Choroid plexus epithelial cell (primary cell): ENCODE measurements around the gene NCAPH2.

Source experiments
- DNase-seq: peaks from one replicate; pipeline ENCODE4 v3.0.0-alpha.2; 2010; ENCODE audit warnings: low read depth
- H3K4me3 ChIP-seq: 2 replicates; pipeline ENCODE4 v1.5.1; 2011; ENCODE audit warnings: low read depth, mild to moderate bottlenecking, control low read depth, low read length, moderate library complexity
- TF ChIP-seq, protein P1 (sequence below): conservative IDR thresholded peaks from 2 replicates; pipeline ENCODE4 v1.5.1; 2011; ENCODE audit warnings: low read depth, mild to moderate bottlenecking, control low read depth, inconsistent platforms, low read length, moderate library complexity

The NCAPH2 gene

DNA sequence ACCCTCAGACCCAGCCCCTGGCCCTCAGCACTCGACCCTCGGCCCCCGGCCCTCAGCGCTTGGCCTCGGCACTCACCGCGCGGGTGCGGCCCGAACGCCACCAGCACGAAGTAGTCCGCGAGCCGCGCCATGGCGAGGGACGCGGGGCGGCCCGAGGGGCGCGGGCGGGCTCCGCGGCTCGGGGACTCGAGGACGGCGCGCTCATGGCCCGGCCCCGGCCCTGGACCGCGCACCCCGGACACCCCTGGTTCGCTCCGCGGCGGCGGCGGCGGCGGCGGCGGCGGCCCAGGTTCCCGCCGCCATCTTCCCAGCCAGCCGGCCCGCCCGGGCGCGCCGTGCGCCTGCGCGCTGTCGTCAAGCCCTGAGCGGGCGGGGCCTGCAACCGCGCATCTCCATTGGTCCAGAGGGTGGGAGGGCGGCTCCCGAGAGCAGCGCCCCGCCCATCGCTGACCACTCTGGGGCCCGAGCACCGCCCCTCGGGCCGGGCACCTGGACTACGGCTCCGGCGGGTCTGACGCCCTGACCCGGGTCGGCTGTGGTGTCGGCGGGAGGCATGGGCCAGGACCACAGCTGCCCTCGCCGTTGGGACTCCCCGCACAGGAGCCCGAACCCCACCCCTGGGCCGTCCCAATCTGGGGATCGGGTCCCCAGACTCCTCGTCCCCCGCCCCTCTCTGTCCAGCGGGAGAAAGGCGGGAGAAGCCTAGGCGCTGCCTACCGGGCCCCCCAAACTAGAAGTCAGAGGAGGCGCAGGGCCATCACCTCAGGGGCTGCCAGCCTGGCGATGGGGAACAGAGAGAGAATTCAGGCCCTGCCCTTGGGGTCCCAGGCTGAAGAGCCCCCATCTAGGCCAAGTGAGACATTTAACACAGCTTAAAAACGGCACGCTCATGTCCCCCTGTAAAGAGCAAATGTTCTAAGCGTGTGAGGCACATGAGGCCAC is 33.0 kb upstream of the NCAPH2 start, which contains the start of gene SBF1:
Gene SBF1, minus strand, starts transcription at position 326 of the 942 bp plus-strand sequence. Its CDS starts 195 bp downstream, at position 131.
- H3K4me3 ChIP-seq: peak within 1 kb of the TSS; percentile 70
- DNase-seq: peak; percentile 92
- TF ChIP-seq, protein P1, sequence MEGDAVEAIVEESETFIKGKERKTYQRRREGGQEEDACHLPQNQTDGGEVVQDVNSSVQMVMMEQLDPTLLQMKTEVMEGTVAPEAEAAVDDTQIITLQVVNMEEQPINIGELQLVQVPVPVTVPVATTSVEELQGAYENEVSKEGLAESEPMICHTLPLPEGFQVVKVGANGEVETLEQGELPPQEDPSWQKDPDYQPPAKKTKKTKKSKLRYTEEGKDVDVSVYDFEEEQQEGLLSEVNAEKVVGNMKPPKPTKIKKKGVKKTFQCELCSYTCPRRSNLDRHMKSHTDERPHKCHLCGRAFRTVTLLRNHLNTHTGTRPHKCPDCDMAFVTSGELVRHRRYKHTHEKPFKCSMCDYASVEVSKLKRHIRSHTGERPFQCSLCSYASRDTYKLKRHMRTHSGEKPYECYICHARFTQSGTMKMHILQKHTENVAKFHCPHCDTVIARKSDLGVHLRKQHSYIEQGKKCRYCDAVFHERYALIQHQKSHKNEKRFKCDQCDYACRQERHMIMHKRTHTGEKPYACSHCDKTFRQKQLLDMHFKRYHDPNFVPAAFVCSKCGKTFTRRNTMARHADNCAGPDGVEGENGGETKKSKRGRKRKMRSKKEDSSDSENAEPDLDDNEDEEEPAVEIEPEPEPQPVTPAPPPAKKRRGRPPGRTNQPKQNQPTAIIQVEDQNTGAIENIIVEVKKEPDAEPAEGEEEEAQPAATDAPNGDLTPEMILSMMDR: no peak

DNA sequence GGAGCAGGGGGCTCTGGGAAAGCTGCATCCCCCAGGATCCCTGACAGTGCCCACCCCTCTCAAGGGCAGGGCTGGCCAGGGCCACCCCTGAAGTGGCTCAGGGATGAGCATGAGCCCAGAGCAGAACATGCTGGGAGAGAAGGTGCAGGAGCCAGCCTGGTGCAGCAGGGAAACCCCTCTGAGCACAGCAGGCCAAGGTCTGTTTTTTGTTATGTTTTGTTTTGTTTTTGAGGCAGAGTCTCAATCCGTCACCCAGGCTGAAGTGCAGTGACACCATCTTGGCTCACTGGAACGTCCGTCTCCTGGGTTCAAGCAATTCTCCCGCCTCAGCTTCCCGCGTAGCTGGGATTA is 32.4 kb upstream of the NCAPH2 start:
- H3K4me3 ChIP-seq: no peak overlapping the region
- TF ChIP-seq, protein P1: no peak

DNA sequence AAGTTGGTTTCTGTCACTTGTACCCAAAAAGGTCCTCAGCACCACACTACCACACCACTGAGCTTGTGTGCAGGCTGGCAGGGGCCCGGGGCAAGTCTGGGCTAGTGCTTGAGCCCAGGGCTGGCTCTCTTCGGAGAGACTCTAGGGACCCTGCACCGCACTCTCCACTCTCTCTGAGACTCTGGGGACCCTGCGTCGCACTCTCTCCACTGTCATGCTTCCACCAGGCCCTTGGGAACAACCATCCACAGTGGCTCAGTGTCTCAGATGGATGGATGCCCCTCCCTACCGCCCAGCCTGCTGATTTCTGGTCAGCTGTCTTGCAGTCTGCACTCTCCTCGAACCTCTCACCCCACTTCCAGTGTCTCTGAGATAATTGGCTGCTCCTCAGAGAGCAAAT is 31.2 kb upstream of the NCAPH2 start:
- no peak for DNase-seq
- no peak overlapping the region for H3K4me3 ChIP-seq
- TF ChIP-seq, protein P1: no peak

More for the DNA sequence above, 32.4 kb upstream of the NCAPH2 start:
- no peak for DNase-seq

DNA sequence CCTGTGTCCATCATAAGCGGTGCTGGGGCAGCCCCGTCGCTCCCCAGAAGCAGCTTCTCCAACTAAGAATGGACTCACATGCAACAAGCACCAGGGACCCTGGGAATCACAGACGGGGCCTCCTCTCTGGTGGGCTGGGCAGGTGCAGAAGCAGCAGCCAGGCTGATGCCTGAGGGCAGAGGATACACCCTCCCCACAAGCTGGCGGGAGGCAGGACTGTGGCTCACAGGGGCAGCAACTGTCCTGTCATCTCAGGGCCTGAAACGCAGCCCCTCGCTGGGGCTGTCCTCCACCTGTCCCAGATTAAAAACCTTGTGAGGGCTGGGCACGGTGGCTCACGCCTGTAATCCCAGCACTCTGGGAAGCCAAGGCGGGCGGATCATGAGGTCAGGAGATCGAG is 30.1 kb upstream of the NCAPH2 start:
- TF ChIP-seq, protein P1: no peak
- no peak for DNase-seq
- H3K4me3 ChIP-seq: no peak overlapping the region

DNA sequence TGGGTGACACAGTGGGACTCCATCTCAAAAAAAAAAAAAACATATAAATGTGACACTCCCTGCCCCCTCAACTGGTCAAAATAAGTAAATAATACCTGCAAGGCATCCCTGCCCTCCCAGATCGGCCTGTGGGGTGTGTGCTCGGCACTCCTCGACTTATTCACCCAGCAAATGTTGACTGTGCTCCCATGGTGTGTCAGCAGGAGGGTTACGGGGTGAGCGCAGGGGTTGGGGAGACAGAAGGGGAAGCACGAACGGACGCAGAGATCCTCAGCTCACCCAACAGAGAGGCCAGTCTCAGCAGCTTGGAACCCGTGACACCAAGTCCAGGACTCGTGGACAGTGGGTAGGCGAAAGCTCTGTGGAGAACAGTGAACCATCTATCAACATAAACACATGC is 28.3 kb upstream of the NCAPH2 start:
- no peak for DNase-seq
- TF ChIP-seq, protein P1: no peak
- no peak overlapping the region for H3K4me3 ChIP-seq

DNA sequence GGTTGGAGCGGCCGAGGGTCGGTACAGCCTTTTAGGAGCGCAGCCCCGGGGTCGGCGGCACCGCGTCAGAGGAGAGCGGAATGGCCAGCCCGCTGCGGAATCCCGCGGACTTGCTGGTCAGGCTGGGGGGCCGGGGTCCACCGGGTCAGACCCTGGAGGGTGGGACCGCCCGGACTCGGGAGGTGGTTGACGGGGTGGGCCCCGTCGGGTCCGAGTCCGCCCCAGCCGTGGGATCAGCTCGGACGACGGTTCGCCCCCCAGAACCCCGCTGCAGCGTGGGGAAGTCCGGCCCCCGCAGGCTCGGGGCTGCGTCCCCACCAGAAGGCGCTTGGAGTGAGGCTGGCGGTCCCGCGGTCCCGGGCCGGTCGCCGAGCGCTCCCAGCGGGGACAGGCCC is 27.0 kb upstream of the NCAPH2 start:
- peak overlapping the region; percentile 65 for H3K4me3 ChIP-seq
- DNase-seq: no peak
- TF ChIP-seq, protein P1: no peak

DNA sequence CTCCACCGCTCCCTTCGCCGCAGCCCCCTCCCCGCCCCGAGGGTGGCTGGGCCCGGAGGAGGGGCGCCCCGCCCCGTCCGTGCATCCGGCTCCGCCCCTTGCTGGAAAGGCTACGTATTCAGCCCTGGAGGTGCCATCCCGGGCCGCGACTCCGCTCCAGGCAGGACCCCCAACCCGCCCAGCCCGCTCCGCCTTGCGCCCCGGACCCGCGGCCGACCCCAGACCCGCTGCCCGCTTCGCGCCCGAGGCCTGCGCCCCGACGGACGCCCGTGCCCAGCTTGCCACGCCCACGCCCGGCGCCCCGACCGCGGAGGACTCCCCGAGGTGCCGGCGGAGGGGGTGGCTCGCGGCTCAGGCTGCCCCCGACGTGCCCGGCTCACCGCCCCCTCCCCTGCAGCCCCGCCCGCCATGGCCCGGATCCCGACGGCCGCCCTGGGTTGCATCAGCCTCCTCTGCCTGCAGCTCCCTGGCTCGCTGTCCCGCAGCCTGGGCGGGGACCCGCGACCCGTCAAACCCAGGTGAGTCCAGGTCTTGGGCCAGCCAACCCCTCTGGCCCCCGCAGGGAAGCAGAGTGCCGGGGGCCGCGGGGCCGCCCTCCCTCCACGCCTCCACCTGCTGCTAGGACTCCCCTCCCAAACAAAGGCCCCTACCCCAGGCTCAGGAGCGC is 26.5 kb upstream of the NCAPH2 start, which contains the start of gene ADM2:
Gene ADM2, plus strand, starts transcription at position 104 of the 667 bp plus-strand sequence. Its CDS starts 305 bp downstream, at position 409.
- TF ChIP-seq, protein P1: no peak
- DNase-seq: no peak
- peak within 1 kb of the TSS; percentile 65 for H3K4me3 ChIP-seq
